Stimulated activated CD4-positive, alpha-beta T cell treated with anti-CD3 and anti-CD28 coated beads, Interleukin-2, amount 100 ng/mL, for 4 hours (primary cell): Measurements from ENCODE around the gene SLC35B4.

Experiments used
- DNase-seq: peaks from one replicate; pipeline ENCODE4 v3.0.0-alpha.2; 2020; ENCODE audit warnings: low read depth

Gene SLC35B4

DNA sequence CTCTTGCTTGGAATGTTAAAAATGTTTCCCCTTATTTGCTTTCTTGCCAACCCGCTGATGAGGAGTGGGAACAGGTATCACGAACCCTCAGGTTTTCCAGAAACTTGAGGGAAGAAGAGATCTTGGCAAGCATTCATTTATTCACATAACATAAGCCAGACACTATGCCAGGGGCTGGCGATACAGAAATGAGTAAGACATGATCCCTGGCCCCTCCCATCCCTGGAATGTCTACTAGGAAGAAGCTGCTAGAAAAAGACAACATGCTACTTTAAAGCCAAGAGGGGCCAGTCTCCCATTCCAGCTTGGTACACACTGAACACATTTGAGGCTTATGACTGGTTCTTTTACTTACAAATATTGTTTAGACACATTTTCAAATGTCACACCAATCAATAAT, 26.4 kb downstream of the SLC35B4 start:
- no peak for DNase-seq

DNA sequence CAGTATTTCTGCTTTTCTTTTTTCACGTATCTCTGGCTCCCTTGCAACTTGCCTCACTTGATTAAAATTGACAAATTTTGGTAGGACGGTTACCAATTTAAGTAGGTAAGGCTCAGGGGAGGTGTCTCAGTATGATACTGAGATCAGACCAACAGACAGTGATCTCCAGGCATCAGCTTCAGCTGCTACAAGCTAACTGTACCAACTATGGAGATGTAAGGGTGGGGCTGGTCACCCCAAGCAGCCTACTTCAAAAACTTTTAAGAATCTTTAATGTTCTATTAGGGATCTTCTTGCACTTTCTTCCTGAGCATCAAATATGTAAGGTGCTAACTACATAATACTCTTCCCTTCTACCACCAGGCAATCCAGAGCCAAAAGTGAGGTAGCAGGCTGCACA, 26.9 kb downstream of the SLC35B4 start:
- no peak for DNase-seq

DNA sequence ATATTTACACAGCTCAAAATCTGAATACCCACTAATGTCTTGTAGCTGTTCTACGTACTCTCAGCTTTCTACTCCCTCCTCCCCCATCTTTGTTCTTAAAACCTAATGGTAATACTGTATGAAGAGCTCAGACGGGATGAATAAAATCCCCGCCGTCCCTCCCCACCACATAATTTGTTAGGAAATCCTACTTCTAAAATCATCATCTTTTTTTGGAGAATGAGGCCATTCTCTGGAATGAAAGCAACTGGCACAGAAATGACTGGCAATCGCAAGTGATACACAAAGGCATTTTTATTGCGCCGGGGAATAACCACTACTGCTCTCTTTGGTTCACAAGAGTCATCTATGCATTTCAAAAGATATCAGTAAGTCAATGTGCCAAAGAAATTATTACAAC, 27.3 kb downstream of the SLC35B4 start:
- no peak for DNase-seq

DNA sequence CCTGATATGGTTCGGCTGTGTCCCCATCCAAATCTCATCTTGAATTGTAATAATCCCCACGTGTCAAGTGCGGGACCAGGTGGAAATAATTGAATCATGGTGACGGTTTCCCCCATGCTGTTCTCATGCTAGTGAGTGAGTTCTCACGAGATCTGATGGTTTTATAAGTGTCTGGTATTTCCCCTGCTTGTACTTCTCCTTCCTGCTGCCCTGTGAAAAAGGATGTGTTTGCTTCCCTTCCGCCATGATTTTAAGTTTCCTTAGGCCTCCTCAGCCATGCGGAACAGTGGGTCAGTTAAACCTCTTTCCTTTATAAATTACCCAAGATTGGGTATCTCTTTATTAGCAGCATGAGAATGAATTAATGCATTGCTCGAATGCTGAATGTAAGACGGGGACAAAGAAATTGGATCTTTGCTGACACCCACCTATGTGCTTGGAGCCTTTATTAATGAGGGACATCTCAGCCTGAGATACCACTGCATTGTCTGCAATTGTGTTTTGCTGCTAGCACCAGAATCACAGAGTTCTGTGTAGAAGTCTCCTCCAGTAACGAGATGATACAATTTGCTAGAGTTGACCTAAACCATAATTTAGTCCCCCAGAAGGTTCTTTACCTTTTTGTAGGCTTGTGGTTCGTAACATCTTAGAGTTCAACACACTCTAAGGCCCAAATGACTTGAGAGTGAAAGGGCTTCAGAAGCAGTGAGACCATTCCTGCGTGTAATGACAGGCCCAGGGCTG, 28.6 kb downstream of the SLC35B4 start:
- DNase-seq = no peak

DNA sequence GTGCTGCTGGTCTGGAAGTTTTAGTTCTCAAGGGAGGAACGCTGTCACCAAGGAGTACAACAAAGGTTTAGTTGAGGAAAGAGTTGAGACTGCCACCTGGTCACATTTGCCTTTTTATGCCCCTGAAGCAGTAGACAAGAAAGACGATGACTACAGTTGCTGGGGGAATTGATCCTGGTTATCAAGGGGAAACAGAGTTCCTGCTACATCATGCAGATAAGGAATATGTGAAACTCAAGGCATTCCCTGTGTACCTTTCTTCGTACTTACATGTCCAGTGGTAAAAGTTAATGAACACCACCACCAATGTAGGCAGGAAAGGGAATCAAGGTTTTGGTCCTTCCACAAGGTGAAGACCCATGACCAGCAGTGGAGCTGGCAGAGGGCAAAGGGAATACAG, 31.8 kb downstream of the SLC35B4 start:
- no peak for DNase-seq

DNA sequence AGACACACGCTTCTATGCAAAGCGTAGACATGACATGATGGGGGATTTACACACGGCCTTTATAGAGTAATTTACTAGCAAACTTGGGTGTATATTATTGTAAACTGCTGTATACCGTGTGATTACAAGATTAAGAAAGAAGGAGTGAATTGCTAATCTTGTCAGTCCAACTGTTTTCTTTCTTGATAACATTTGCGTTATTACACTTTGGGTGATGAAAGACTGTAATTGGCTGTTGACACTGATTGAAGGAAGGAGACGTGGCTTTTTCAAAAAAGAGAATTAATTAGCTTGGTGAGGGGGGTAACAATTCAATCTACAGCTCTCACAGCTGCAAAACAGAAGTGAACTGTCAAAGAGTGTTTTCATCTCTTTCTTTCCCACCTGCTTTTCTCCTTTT, 32.7 kb downstream of the SLC35B4 start:
- DNase-seq = no peak

DNA sequence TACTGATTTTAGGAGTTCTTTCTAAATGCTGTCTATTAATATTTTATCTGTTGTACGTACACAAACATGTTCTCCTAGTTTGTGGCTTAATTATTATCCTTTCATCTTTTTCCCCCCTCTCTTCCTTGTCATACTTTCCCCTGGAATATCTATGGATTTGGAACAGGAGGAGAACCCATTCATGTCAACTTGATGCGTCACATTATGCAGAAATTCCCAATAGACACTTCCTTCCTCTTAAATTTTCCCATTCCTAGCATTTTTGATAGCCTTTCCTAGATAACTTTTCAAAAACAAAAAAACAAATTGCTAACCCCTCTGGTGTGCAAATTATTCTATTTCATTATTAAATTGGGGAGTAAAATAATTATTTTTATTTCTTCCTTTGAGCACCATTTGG, 36.2 kb downstream of the SLC35B4 start:
- DNase-seq = no peak

DNA sequence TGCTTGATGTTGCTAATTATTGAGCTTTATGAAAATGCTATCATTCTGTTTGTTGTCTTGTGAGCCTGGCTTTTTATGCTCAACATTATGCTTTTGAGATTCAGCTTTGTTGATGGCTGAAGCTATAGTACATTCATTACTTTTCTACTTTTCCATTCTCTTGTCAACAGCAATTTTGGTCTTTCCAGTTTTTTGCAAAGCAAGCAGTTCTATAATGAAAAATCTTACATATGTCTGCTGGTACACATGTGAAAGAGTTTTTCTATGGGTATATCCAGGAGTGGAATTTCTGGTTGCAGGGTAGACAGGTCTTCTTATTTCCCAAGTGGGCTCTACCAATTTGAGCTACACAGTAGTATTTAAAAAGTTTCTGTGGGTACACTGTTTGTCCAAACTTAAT, 36.8 kb downstream of the SLC35B4 start:
- no peak for DNase-seq

DNA sequence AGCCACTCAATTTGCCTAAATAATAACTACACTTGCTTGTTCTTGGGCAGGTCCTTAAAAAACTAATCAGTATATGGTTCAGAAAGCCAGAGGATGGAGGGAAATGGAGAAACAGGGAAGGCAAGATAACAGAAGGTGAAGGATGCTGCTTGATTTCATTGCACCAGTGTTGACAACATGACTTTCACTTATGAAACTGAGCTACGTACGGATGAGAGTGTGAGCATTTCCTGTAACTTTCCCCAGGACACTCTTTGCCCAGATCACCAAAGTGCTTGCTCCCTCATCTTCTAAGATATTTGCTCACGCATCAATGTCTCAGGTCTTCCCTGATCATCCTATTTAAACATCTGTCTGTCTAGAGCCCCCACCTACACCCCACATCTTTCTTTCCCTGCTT, 37.4 kb downstream of the SLC35B4 start:
- DNase-seq = no peak

DNA sequence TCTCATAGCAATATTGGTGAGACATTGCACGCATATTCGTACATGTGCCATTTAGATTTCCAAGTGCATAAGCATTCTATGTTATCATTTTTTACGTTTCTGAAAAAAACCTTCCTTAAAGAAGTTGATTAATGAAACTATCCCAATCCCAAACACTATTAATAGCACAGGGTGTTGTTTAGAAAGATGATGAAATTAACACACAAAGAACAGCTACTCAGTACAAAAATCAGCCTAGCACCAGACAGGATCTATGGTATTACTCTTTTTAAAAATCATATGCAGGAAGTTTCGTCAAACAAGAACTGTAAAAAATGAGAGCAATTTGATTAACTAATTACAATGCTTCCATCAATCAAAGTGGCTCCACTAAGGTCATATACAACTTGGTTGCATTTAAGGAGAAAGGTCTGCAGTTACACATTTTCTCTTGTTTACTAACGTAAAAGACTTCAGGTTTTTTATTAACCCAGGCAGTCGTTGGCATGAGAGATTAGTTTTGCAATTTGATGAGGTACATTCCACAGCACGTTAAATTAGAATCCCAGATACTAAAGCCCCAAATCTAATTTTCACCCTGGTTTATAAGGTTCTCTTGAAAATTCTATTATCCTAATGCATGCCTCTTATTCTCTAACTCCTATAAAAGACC, 38.1 kb downstream of the SLC35B4 start:
- DNase-seq = no peak

DNA sequence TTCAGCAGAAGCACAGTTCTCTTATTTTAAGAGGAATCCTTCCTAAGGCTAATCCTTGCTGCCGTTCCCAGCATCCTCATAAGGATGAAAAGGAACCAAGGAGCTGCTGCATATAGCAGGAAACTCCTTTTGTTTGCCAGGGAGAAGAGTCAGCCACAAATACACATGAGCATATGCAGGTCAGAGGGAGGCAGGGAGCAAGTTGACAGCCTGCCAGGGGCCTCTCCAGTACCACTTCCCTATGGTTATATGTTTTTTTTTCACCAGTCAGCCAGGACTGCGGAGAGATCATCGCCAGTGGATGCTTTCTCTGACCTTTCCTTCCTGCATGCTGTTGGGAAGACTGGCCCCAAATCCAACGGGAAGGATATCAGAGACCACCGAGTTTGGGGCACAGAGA, 39.8 kb downstream of the SLC35B4 start:
- no peak for DNase-seq

DNA sequence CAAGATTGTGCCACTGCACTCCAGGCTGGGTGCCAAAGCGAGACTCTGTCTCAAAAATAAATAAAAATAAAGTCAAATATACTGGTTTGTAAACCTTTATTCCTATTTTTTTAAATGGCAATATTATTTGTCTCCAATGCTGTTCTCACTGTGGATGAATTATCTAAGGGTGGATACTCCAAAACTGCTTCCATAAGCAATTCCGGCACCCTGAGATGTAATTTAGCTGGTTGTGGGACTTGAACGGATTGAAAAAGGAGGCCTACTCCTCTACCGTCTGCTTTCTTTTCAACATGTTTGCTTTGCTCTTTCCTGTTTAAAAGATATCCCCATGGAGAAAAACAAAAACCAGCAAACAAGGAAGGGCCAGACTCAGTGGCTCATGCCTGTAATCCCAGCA, 54.4 kb downstream of the SLC35B4 start:
- DNase-seq = no peak

DNA sequence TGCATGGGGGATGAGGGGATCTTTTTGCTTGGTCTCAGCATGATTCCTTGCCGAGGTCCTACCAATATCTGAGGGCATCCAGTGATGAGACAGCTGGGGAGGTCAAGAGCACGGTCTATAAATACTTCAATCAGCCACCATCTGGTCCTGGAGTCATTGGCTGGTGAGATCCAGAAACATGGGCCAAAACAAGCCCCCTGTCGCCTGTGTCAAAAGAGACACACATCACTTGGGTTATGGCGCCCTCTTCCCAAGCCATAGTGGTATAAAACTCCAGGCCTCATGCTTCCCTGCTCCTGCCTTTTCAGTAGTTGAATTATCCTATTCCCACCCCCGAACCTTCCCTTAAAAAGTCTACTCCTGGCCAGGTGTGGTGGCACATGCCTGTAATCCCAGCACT, 60.9 kb downstream of the SLC35B4 start:
- DNase-seq = no peak

DNA sequence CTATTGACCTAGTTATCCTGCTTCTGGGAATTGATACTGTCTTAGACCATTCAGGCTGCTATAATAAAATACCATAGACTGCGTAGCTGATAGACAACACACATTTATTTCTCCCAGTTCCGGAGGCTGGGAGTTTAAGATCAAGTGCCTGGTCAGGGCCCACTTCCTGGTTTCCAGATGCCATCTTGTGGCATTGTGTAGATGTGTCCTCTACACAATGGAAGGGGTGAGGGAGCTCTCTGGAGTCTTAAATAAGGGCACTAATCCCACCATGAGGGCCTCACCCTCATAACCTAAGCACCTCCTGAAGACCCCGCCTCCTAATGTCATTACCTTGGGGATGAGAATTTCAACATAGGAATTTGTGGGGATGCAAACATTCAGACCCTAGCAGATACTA, 62.4 kb downstream of the SLC35B4 start:
- no peak for DNase-seq

DNA sequence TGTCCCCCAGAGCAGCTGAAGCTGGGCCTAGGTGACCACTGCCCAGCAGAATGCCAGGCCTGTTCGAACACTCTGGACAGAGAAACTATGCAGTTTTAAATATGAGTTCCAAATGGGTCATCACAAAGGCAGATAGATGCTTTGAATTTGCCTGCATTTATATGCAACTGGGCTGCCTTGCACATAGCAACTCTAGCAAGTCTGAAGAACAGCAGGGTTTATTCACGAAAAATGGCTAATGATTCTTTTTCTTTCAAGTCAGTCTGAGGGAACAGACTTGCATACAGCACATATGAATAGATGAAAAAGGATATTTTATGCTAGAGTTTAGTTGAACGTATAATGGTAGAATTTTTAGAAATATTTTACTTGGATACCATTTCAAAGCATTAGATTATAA, 68.5 kb downstream of the SLC35B4 start:
- no peak for DNase-seq

DNA sequence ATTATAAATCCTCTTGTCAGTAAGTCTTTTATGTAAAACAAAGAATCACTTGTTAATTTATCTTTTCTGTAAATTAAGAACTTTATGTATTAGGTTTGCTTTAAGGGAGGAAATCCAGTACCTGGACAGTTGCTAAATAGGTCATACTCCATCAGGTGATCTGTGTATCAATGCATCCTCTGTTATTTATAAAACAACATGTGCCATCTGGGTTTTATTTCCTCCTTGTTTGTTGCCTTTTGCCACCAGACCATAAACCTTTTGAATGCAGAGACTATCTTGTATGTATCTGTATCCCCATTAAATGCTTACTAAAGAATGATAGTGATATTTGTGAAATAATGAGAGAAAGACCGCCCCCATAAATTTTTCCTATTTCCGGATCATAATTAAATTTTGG, 70.0 kb downstream of the SLC35B4 start:
- DNase-seq = no peak

DNA sequence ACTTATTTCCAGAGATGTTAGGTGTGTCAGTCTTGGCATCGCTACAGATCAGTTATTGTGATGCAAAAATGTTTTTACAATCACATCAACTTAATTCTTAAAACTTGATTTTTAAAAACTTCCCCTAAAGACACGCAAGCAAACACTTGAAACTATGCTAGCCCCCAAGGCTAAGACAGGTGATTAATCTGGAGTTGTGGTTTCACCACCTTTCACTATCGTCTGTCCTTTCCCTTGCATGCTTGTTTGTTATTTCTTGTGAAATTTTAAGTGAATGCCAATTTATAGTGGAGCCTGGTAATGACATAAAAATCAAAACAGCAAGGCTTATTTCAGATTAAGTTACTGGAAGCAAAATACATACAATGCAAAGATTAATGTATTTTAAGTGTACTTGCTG, 70.4 kb downstream of the SLC35B4 start:
- DNase-seq = no peak

DNA sequence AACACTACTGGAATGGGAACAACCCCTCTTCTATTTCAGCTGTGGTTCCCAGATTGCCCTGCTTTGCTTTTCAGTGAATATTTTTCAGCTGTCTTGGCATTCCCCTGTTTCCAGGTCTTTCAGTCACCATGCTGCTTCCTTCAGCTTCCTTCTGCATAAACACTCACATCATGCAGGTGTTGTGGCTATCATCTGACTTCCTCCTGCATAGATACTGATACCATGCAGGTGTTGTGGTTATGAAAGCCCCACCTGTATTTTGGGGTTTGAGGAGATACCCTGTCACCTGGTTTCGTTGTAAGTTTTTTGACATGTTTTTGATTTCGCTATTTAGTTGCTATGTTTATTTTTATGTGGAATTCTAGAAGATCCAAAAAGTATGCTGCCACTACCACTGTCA, 71.5 kb downstream of the SLC35B4 start:
- no peak for DNase-seq
